DOHH2 (cell line): ENCODE measurements around the gene FANCC.

Experiments
- H3F3A ChIP-seq: fragments of 200-600 bp; sonication (generic), shearing (Covaris generic); 2 replicates; pipeline ENCODE4 v1.6.0; 2016; ENCODE audit warnings: antibody characterized with exemption, mild to moderate bottlenecking; ENCODE audit not compliant: control insufficient read depth, insufficient read depth
- H3K27ac ChIP-seq: fragments of 200-600 bp; sonication (generic); 2 replicates; pipeline ENCODE4 v1.5.1; 2014; ENCODE audit warnings: low read depth, mild to moderate bottlenecking, low read length, moderate library complexity
- H3K27me3 ChIP-seq: fragments of 200-600 bp; sonication (generic); 2 replicates; pipeline ENCODE4 v1.6.1; 2014; ENCODE audit warnings: mild to moderate bottlenecking, low read length, mixed read lengths; ENCODE audit not compliant: control insufficient read depth
- H3K36me3 ChIP-seq: fragments of 200-600 bp; sonication (generic); 2 replicates; pipeline ENCODE4 v1.6.1; 2014; ENCODE audit warnings: mild to moderate bottlenecking, low read length, moderate library complexity, mixed read lengths; ENCODE audit not compliant: control insufficient read depth
- H3K4me1 ChIP-seq: fragments of 200-600 bp; sonication (generic); 2 replicates; pipeline ENCODE4 v1.6.1; 2014; ENCODE audit warnings: mild to moderate bottlenecking, low read length, mixed read lengths; ENCODE audit not compliant: control insufficient read depth
- H3K4me2 ChIP-seq: fragments of 200-600 bp; sonication (generic); 2 replicates; pipeline ENCODE4 v1.6.0; 2014; ENCODE audit warnings: mild to moderate bottlenecking, low read length, moderate library complexity
- H3K4me3 ChIP-seq: fragments of 200-600 bp; sonication (generic); 2 replicates; pipeline ENCODE4 v1.5.1; 2014; ENCODE audit warnings: mild to moderate bottlenecking, low read length, mixed read lengths
- H3K79me2 ChIP-seq: fragments of 200-600 bp; sonication (generic); 2 replicates; pipeline ENCODE4 v1.6.1; 2014; ENCODE audit warnings: mild to moderate bottlenecking, low read length, mixed read lengths; ENCODE audit not compliant: control insufficient read depth
- H3K9me2 ChIP-seq: fragments of 200-600 bp; sonication (generic); replicated peaks from 2 replicates; pipeline ENCODE4 v1.6.1; 2014; ENCODE audit warnings: mild to moderate bottlenecking, low read length, mixed read lengths; ENCODE audit not compliant: control insufficient read depth
- H3K9me3 ChIP-seq: fragments of 200-600 bp; sonication (generic); 2 replicates; pipeline ENCODE4 v1.6.1; 2014; ENCODE audit warnings: antibody characterized with exemption, low read length, mixed read lengths; ENCODE audit not compliant: control insufficient read depth, insufficient read depth
- H4K20me1 ChIP-seq: fragments of 200-600 bp; sonication (generic); 2 replicates; pipeline ENCODE4 v1.6.0; 2014; ENCODE audit warnings: low read depth, mild to moderate bottlenecking, antibody characterized with exemption, low read length, moderate library complexity; ENCODE audit not compliant: control insufficient read depth, insufficient read depth
- EZH2phosphoT487 ChIP-seq: fragments of 200-600 bp; sonication (generic); IDR thresholded peaks from 2 replicates; pipeline ENCODE4 v1.6.1; 2017; ENCODE audit warnings: borderline replicate concordance, mild to moderate bottlenecking, antibody characterized with exemption, low read length, moderate library complexity, mixed read lengths
- TF ChIP-seq, protein P1 (sequence below): fragments of 200-600 bp; sonication (generic); IDR thresholded peaks from one replicate; pipeline ENCODE4 v1.5.1; 2014; ENCODE audit warnings: antibody characterized with exemption, mild to moderate bottlenecking, low read depth, low read length; ENCODE audit not compliant: poor library complexity, severe bottlenecking

The FANCC gene

DNA sequence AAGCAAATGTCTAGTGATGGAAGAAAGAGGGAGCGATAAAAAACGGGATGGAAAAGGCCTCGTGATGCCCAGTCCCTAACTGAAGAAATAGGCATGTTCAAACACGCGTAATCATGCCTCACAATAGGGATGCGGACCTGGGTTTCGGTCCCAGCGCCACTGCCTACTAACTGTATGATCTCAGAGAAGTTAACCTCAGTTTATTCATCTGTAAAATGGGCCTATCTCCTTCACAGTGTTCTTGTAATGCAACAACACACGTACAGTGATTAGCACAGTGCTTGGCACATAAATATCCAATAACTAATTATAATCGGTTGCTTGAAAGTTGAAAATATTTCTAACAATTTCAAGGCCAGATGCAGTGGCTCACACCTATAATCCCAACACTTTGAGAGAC lies 181.8 kb downstream of the FANCC start:
- H3K4me3 ChIP-seq = no peak overlapping the region
- no peak overlapping the region for H3K27ac ChIP-seq
- no peaks in the 10 kb centered on the region for H3K27me3 ChIP-seq
- no peaks in the 10 kb centered on the region for H4K20me1 ChIP-seq
- no peaks in the 10 kb centered on the region for H3K79me2 ChIP-seq
- no peaks in the 10 kb centered on the region; the same call in 1 of the 2 replicates for H3K36me3 ChIP-seq
- TF ChIP-seq EZH2phosphoT487 = no peak
- TF ChIP-seq, protein P1, sequence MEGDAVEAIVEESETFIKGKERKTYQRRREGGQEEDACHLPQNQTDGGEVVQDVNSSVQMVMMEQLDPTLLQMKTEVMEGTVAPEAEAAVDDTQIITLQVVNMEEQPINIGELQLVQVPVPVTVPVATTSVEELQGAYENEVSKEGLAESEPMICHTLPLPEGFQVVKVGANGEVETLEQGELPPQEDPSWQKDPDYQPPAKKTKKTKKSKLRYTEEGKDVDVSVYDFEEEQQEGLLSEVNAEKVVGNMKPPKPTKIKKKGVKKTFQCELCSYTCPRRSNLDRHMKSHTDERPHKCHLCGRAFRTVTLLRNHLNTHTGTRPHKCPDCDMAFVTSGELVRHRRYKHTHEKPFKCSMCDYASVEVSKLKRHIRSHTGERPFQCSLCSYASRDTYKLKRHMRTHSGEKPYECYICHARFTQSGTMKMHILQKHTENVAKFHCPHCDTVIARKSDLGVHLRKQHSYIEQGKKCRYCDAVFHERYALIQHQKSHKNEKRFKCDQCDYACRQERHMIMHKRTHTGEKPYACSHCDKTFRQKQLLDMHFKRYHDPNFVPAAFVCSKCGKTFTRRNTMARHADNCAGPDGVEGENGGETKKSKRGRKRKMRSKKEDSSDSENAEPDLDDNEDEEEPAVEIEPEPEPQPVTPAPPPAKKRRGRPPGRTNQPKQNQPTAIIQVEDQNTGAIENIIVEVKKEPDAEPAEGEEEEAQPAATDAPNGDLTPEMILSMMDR = no peak
- no peak overlapping the region for H3K4me2 ChIP-seq
- H3K4me1 ChIP-seq = no peaks in the 10 kb centered on the region
- no peaks in the 10 kb centered on the region for H3K9me2 ChIP-seq
- H3F3A ChIP-seq = no peaks in the 10 kb centered on the region
- H3K9me3 ChIP-seq = no peaks in the 10 kb centered on the region

DNA sequence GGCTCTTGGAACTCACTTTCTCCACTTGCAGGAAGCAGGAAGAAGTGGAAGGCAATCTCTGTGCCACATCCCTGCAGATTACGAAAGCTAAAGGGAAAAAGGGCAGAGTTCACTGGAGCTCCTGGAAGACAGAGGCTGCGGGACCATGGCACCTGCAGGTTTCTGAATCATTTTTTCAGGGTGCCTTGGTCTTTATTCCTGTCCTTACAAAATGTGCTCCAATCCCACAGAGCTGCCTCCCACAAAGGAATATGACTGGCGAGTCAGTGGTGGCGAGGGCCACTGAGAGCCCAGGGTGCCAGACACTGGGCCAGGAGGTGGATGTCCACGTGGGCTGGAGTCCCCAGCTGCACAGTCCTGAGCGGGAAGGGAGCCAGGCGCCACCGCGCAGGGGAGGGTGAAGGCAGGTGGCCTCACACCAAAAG lies 183.0 kb downstream of the FANCC start:
- no peak for TF ChIP-seq EZH2phosphoT487
- TF ChIP-seq, protein P1 = no peak
- H3K4me1 ChIP-seq = no peaks in the 10 kb centered on the region

DNA sequence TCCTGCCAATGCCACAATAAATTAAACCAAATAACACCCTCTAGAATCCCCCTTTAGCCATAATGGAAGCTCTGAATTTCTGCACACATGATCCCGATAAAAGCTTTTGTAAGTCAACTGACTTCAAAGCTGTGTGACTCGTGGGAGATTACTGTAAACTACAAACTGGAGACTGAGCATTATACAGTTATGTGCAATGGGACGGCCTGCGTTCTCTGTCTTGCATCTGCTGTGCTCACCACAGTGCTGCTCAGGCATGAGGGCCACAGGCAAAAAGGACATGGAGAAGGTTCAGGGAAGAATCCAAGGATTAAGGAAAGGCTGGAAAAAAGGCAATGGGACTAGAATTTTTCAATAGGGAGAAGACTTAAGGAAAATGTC lies 184.2 kb downstream of the FANCC start:
- Histone ChIP-seq H4K20me1 (no peaks in the 10 kb centered on the region), H3K4me2 (no peak overlapping the region), H3K36me3 (no peaks in the 10 kb centered on the region; the same call in 1 of the 2 replicates), H3K27ac (no peak overlapping the region), H3K27me3 (no peaks in the 10 kb centered on the region), H3K4me3 (no peak overlapping the region), H3K79me2 (no peaks in the 10 kb centered on the region), H3K9me3 (no peaks in the 10 kb centered on the region), H3F3A (no peaks in the 10 kb centered on the region), H3K4me1 (no peaks in the 10 kb centered on the region), H3K9me2 (no peaks in the 10 kb centered on the region)
- TF ChIP-seq, protein P1 = no peak
- TF ChIP-seq EZH2phosphoT487 = no peak

More for the DNA sequence above, 183.0 kb downstream of the FANCC start:
- Histone ChIP-seq H3K9me2 (no peaks in the 10 kb centered on the region), H3F3A (no peaks in the 10 kb centered on the region), H4K20me1 (no peaks in the 10 kb centered on the region), H3K9me3 (no peaks in the 10 kb centered on the region), H3K36me3 (no peaks in the 10 kb centered on the region; the same call in 1 of the 2 replicates), H3K4me3 (no peak overlapping the region), H3K79me2 (no peaks in the 10 kb centered on the region), H3K27ac (no peak overlapping the region), H3K4me2 (no peak overlapping the region), H3K27me3 (no peaks in the 10 kb centered on the region)
